HG02610 (cell line): ENCODE measurements around the gene PARP9.
"Not testable (repeated sequence)": the region's sequence is repeated elsewhere in the genome, so short reads cannot be mapped to it uniquely, and the experiment has no call there.

ENCODE experiments used
- ATAC-seq: cut with Tn5 transposase; IDR thresholded peaks from one replicate; pipeline ENCODE4 v1.9.1; 2021; ENCODE audit warnings: mild to moderate bottlenecking, moderate library complexity; ENCODE audit not compliant: unreplicated experiment

Gene PARP9

DNA sequence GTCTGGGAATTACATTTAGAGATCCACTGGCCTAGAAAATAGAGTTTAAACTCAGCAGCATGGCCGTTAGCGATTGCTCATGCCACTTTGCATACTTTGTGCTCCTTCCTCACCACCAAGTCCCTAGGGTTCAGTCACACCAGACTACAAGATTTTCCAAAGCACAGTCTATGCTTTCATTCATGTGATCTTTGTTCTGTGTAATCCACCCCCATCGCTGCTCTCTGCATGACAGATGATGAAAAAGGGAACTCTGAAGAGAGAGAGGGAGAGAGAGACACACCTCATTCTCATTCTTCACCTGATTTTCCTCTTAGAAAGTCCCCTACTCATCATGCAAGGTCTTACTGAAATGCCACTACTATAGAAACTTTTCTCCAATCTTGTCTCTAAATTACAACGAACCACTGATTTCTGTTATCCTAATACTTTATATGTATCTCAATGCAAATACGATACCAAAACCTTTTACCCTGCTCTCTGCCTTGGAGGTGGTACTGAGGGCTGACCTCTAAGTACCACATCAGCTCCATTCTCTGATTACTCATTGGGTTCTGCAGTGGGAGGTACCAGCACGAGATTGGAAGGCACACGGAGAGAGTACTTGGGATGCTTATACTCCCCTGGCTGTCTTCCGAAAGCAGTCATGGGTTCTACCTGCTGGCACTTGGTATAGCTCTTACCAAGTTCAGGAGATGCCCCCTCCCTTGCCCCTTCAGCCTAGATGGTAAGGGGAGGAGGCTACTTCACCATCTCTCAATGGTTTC lies 12.3 kb upstream of the PARP9 start:
- peak; percentile 91 for ATAC-seq

DNA sequence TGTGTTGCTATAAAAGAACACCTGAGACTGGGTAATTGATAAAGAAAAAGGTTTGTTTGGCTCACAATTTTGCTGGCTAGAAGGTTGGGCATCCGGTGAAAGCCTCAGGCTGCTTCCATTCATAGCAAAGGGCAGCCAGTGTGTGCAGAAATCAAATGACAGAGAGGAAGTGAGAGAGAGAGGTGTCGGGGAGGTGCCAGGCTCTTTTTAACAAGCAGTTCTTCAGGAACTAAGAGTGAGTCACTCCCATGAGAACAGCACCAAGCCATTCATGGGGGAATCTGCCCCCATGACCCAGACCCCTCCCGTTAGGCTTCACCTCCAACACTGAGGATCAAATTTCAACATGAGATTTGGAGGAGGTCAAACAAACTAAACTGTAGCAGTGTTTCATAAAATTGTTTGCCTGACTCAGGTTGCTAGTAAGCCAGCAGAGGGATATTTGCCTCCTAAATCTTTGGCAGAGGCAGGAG lies 8.9 kb upstream of the PARP9 start:
- ATAC-seq: peak; percentile 21

DNA sequence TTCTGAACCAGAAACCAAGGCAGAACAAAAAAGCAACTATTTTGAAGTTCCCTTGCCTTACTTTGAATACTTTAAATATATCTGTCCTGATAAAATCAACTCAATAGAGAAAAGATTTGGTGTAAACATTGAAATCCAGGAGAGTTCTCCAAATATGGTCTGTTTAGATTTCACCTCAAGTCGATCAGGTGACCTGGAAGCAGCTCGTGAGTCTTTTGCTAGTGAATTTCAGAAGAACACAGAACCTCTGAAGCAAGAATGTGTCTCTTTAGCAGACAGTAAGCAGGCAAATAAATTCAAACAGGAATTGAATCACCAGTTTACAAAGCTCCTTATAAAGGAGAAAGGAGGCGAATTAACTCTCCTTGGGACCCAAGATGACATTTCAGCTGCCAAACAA lies 4.7 kb upstream of the PARP9 start:
- no peak for ATAC-seq

DNA sequence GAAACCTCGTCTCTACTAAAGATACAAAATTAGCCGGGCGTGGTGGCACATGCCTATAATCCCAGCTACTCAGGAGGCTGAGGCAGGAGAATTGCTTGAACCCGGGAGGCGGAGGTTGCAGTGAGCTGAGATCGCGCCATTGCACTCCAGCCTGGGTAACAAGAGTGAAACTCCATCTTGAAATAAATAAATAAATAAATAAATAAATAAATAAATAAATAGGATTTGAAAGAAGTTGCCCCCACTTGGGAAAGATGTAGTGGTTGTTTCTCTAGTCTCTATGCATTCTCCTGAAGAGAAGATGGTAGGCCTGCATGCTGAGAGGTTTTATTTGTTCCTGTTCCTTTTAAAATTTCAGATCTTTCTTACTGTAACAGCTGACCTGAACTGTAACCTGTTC lies 4.0 kb upstream of the PARP9 start:
- ATAC-seq: not testable (repeated sequence)

DNA sequence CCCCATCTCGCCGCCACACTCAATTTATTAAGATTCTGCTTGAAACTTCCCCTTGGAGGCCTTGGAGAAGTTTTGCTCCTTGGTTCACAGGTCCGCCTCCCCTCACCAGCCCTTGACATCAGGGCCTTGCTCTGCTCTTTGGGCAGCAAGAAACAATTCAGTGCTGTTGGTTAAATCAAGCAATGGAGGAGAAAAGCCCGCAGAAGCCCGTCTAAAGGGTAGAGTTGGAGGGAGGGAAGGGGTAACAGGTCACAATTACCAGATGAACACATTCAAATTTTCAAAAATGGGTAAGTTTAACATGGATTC lies 429 bp downstream of the PARP9 start:
- ATAC-seq: peak; percentile 12

DNA sequence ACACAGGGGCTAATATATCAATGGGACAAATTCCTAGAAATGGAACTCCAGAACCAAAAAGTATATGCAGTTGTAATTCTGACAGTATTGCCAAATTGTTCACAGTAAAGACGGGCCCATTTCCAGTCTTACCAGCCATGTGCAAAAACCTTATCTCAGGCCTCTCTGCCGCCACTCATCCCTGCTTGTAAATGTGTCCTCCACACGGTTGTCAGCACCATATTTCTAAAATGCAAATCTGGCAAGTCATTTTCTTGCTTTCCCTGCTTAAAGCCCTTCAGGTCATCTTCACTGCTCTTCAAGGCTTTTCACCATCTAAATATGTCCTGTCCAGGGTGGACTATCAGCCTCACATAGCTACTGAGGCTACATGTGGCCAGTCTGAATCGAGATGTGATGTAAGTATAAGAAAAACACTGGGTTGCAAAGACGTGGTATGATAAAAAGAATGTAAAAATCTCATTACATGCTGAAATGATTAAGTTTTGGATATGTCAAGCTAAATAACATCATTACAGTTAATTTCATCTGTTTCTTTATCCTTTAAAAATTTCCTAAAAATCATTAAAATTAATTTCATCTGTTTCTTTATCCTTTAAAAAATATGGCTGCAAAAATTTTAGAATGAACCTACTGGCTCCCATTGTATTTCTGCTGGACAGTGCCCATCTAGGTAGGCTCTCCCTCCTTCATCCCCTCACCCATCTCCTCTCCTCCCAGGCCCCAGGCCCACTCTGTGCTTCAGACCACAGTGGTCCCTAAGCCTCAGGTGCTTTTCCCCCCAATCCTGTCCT lies 980 bp downstream of the PARP9 start:
- ATAC-seq: no peak

DNA sequence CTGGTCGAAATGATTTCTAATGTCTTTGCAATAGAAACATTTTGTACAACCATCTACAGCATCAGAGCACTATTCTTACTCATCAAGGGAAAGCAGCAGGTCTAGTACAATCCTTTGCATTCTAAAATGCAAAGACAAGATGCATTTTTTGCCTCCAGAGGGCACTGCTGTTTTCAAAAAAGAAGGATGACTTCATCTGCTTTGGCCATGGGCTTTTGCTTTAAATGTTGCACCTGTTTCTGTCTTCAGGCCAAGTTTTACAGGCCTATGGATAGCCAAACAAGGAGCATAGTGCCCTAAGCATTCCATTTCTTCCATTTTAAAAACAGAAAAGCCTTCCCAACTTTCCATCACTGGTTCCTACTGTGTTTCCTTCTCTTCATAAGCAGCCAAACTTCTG lies 3.4 kb downstream of the PARP9 start:
- ATAC-seq: peak; percentile 48

DNA sequence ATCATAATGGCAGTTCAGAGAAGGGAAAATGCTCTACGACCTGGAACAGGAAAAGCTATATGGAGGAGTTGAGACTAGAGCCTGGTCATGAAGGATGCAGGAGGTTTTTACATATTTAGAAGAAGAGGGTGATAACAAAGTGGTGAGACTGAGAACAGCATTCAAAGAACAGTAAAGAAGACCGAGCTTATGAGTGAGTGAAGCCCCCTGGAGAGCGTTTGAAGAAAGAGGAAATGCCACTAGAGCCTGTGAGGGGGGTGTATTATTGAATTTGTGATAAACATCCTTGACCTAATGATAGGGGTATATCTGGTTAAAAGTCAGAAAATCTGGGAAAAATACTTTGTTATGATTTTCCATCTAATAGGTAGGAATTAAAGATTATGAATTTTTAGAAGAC lies 4.2 kb downstream of the PARP9 start:
- ATAC-seq: no peak

DNA sequence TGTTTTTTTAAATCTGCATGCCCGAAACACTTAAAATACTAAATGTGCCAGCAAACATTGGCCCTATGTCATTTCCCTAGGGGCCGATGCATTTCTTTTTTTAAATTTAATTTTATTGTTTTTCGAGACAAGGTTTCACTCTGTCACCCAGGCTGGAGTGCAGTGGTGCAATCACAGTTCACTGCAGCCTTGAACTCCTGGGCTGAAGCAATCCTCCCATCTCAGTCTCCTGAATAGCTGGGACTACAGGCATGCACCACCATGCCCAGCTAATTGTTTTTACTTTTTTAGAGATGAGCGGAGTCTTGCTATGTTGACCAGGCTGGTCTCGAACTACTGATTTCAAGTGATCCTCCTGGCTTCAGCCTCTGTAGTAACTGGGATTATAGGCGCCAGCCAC lies 5.5 kb downstream of the PARP9 start:
- ATAC-seq: no peak

DNA sequence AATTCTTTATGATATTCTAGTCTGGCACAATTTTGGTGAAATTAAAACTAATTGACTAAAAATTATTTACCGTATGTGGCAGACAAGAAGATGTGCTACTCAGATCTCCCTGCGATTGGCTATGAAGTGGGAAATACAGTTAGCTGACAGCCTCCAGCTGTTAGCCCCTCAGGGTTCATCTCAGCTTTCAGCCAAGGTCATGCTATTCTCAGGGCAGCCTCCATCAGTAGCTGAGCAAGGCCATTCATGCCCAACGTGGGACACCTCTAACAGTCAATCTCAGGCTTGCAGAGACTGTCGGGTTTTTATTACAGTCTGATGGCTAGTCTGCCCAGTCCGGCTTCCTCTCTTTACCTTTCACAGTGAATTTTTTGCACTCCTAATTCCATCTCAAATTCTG lies 6.7 kb downstream of the PARP9 start:
- ATAC-seq: no peak

DNA sequence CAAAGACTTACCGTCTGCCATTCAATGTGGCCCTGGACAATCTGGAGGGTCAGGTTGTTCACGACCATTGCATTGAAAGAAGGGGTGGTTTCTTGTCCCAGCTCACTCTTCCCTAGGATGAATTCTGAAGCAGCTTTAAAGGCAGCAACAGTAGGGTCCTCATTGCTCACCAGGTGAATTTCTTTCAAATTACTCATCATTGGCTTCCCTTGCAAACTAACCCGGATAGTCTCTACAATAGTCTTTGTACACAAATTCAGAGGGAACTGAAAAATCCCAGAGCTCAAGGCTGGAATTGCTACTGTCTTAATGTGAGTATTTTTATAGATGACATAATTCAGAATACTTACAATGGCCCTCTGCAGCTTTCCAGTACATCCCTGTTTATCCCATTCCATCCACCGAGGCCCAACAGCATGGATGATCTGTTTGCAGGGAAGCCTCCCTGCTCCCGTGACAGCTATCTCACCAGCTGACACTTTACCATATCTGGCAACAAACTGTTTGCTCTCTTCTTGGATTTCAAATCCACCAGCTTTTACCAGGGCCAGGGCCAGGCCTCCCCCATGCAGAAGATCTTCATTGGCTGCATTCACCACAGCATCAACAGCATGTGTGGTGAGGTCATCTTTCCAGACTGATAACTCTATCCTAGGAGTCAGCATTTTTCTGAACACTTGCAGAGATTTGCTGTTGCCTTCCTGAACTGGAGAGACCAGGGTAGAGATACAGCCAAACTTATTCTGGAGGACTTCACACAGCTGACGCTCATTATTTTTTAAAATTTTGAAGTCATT lies 8.6 kb downstream of the PARP9 start:
- no peak for ATAC-seq

DNA sequence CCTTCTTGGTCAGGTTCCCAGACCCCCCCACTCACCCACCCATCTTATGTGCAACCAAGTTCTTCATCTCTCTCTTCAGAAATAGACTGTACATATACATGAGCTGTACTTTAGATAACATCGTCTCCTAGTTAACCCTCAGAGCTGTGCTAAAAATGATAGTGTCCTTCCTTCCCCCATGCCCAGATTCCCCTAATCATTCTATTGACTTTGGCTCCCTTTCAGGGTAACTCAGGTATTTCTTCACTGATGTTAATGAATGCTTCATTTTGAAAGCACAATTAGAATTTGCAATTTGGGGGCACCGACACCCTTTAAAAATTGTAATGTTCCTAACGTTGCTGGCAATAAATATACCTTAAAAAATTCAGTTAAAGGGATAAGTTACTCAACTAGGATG lies 10.9 kb downstream of the PARP9 start:
- ATAC-seq: no peak

DNA sequence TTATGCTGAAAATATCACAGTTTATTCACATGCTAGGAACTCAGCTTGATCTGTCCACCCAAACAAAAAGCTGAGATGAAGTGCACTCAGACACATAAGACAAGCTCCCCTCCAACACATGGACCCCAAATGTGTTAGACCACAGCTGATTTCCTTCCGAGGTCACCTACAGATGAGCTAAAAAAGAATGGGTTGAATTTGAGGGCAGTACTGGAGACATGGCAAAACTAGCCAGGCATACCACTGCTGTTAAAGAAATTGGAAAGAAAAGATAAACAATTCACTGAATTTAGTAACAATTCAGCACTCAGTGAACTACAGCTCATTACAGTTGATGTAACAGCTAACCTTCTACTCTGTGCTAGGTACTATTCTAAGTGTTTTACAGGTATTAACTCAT lies 15.5 kb downstream of the PARP9 start:
- no peak for ATAC-seq

DNA sequence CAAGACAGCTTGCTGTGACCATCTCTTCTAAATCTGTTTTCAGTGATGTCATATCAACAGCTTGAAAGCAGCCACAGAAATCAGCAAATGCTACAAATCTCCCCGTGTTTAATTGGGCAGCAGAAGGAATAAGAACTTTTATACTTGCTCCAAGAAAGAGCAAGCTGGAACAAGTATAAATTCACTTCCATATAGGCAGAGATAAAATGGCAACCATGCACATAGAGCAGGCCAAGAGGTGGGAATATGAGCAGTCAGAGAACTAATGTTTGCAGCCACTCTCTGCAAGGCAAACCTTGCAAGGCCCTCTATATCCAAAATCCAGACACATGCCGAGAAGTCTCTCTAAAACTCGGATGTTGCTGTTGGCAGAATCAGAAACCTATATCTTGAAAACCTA lies 16.0 kb downstream of the PARP9 start:
- no peak for ATAC-seq

DNA sequence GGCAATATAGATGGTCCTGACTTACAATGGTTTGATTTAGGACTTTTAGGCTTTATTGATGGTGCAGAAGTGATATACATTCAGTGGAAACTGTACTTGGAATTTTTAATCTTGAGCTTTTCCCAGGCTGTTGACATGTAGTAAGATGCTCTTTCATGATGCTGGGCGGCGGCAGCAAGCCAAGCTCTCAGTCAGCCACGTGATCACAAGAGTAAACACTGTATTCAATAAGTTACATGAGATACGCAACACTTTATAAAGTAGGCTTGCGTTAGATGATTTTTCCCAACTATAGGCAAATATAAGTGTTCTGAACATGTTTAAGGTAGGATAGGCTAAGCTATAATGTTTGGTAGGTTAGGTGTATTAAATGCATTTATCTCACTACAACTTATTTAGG lies 17.9 kb downstream of the PARP9 start:
- no peak for ATAC-seq

DNA sequence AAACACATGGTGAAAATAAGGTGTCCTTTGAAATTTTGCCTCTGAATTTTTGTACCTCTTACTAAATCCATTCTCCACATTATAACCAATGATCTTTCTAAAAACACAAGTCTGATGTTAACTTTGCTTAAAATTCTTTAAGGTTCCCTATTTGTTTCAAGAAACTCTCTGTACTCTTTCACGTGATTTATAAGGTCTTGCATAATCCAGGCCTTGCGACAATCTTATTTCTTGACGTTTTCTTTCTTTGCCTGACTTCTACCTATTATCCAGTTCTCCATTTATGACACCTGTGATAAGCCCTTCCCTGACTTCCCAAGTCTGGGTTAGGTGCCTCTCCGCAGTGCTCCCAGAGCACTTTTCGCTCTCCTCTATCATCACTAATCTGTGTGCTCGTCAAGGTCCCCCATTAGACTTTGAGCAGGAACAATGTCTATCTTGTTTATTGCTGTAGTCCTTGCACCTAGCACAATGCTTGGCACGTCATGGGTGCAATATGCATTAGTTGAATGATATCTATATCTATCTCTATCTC lies 25.1 kb downstream of the PARP9 start:
- ATAC-seq: no peak

DNA sequence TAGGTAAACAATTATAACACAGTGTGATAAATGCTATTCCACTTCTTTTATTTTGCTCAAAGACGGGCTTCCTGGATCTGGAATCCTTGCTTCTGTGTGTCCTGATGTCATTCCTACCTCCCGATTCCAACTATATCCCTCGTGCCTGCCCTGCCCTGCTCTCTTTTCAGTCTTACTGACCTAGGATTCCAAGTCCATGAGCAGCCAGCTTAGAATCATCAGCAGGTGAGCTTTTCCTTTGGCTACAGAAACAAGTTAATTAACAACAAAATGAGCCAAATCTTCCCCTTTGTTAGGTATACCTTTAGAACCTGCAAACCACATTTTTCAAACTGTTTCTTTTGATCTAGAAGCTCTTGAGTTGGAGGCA lies 27.5 kb downstream of the PARP9 start:
- no peak for ATAC-seq

DNA sequence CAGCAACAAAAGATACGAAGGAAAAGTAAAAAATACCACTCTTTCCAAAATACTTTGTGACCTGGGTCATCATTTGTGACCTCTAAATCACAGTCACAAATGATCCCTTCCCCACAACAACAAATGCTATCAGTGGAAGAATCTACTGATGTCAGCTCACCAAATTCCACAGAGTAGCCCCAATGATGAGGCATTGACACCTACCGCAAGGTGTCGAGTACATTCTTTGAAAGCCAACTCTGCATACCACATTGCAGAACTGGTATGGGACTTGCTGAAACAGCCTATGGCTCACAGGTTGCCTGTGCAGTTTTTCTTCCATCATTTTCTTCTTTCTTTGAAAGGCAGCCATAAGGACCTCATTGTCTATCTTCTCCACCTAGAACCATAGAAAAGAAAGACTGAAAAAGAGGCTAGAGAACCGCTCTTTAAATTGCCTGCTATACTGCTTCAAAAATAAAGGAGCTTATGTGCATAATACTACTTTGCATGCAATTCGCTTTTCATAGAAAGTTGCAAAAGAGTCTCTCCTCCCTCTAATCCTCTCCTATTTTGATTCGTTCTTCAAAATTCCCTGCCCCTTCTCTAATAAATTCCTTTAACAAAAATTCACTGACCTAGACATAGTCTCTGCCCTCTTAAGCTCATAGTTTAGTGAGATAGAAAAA lies 28.0 kb downstream of the PARP9 start:
- ATAC-seq: no peak

DNA sequence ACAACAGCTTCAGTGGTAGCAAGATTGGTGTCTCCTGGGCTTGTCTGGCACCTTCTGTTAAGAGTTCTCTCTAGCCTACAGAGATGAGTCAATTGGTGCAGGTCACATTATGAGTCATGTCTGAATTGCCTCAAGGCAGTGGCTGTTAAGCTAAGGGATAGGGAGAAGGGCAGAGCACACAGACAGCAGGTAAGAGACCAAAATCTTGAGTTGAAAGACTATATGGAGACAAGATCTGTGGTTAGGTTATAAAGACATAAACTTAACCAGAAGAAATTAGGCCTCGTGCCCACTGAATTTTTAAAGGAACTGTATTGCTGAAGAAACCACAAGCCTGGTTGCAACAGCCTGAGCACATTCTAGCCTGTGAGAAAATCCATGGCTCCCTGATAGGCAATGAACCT lies 30.2 kb downstream of the PARP9 start:
- peak; percentile 100 for ATAC-seq

DNA sequence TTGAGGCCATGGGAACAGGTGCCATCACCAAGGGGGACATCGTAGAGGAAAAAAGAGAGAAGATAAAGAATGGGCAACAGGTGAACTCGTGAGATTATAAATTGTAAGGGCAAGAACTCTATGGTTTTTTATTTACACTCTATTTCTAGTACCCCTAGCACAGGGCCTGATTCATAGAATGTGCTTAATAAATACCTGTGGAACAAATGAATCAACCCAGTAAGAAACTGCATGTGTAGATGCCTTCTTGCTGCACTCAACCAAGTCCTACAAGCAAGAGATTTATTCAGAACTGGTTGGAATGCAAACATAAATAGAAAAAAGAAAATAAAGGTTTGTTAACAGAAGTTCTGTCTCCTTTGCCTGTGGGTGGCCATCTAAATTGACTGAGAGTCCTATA lies 30.6 kb downstream of the PARP9 start:
- peak; percentile 10 for ATAC-seq

DNA sequence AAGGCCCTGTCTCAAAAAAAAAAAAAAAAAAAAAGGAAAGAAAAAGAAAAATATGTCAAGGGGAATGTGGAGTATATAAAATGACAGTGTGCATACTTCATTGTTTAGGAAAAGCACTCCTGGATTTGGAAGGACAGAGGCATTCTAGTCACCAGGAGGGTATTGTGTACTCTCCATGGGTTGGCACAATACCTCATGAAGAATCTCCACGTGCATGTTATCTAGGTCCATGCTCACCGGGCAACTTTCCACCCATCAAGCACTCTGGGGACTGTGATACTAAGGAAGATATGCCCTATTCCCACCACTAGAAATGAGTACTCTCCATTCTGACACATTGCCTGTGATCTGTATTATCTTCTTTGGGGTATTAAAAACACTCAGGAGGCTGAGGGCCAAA lies 33.9 kb downstream of the PARP9 start:
- ATAC-seq: no peak
